GM19467 (cell line): Measurements from ENCODE around the gene TMEM108.

ENCODE experiments used
- ATAC-seq: cut with Tn5 transposase; IDR thresholded peaks from one replicate; pipeline ENCODE4 v1.9.1; 2021; ENCODE audit warnings: mild to moderate bottlenecking, moderate library complexity; ENCODE audit not compliant: unreplicated experiment

TMEM108 gene

DNA sequence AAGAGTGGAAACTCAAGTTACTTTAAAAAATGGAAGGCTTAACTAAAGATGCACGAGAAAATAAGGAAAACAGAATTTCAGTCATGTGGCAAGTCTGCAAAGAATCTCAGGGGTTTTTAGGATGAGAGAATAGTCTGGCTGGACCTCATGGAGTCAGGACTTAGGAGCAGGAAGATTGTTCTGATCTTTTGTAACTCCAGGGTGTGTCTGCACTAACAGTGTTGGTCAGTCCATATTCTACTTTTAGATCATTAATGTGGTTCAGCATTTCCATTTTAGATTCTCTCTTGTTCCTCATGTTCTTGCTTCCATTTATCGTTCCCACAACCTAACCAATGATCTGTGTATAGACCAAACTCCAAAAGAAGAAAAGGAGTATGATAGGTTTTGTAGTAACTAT, 15.3 kb downstream of the TMEM108 start:
- ATAC-seq, result no peak

DNA sequence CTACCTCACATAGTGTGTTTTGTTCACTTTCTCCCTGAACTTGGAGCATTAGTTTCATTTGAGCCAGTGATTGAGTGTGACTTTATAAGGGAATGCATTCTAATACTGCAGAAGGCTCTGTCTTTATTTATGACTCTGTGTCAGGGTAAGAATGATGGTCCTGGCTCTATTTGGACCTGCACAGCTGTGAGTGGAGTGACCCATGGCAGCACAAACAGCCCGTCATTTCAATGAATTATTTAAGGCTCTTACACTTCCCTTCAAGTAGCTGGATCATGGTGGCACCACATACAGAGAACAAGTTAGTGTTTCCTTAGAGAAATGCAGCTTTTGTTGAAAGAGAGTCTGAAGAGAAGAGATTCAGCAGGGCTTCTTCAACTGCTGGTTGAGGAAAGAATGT, 16.4 kb downstream of the TMEM108 start:
- no peak for ATAC-seq

DNA sequence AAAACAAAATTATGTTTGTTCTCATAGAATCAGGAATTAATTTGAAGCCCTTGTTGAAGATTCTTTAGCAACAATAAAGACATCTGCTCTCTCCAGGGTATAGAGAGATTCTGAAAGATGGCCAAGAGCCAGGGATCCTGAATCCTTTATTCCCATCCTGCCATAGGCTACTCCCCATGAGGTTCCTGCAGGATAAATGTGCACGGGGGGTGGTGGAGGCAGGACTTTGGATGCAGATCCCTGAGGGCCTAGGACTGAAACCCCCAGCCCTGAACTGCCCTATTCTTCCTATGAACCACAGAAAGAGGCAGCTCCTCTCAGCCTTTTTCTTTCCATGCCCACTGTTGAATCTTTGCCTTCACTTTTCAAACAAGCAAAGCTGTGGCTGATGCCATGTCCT, 17.1 kb downstream of the TMEM108 start:
- ATAC-seq, result no peak

DNA sequence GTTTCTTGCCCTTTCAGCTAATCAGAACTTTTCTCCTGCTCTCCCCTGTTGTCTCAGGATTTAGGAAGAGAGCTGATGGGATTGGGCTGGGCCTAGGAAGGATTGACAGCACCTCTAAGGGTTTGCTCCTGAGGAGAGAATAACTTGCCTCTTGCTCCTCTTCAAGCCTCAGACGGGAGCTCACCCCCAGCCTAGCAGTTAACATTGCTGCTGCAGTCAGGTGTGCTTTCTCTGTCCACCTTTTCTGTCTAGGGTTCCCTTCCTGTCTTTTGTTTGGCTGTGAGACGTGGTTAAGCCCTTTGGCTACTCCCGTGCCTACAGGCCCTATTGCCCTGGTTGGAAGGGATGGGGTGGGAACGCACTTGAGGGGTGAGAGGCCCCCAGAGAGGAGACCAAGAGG, 20.1 kb downstream of the TMEM108 start:
- ATAC-seq, result no peak

DNA sequence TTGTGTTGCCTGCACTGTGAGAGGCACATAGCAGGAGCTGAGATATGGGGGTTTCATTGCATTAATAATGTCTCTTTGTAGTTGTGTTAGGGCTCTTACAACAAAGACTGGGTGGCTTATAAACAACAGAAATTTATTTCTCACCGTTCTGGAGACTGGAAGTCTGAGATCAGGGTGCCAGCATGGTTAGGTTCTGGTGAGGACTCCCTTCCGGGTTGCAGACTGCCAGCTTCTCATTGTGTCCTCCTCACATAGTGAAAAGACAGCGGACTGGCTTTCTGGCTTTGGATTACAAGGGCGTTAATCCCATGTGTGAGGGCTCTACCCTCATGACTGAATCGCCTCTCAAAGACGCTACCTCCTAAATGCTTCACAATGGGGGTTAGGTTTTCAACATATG, 20.6 kb downstream of the TMEM108 start:
- no peak for ATAC-seq

DNA sequence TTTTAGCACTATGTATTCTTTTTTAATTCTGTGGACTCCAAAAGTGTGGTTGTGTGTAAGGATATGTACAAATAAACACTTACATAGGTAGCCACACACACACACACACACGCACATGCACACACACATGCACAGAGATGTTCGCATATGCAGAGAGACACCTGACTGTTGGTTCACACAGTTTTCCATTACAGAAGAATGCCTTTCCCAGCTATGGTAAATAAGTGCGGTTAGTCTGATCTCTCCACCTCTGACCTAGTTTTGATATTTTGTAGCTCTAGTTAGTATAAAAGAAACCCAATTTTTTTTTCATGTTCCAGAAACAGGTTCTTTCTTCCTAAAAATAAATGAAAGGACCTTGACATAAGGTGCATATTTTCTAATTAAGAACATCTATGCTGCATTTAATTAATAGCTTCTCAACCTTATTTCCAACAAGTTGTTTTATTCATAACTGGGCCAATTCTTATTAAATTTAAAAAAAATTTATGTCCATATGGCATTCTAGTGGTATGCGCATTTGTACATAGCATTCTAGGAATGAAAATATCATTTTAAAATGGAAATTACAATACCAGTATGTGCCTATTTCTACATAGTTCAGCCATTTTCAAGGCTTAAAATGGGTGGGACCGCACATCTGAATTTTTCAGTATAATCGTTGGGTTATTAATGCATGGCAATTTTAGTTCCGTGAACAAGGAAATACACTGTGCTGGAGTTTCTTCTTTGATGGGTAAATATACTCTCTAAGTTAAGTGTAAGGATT, 27.2 kb downstream of the TMEM108 start:
- ATAC-seq, result no peak

DNA sequence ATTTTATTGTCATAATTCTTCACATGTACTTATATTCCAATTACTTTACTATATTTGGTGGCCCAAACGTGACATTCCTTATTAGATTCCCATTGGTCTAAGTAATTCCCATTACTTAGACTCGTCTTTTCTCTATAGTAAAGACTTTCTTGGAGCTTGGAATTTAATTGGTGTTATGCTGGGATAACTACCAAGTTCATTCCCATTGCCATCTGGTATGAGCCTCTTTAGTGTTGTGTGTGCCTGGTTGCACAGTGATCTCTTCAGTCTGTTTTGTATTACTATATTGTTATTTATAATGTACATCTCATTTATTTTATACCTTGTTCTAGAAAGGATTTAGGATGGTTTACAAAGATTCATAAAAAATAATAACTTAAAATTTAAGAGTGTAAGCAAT, 27.8 kb downstream of the TMEM108 start:
- no peak for ATAC-seq

DNA sequence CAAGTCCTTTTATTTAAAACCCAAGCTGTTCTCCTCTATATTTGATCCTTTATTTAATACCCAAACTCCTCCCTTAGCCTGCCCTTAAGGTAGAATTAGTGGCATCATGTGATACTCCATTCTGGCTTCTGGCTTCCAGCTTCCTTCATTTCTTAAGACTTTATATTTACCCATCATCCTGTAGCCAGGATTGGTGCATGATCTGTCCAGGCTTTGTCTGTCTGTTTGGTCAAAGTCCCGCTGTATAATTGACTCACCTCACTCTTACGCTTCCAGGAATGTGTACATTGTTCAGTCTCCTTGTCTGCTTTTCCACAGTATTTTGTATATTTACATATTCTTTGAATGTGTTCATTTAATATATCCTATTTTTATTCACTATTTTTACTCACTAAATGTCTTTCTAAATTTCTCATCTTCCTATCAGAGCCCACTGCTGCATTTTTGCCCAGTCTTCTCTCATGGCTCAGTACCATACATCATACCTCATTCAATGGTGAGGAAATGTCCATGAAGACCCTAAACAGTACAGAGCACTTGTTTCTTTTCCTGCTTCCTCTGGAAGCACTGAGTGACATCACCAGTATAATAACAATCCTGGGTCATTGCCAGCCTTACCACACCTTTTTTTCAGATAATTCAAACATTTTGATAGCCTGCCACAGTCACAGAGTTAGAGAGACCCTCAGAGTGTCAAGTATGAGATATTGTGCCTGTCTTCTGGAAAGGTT, 31.5 kb downstream of the TMEM108 start:
- ATAC-seq, result no peak

DNA sequence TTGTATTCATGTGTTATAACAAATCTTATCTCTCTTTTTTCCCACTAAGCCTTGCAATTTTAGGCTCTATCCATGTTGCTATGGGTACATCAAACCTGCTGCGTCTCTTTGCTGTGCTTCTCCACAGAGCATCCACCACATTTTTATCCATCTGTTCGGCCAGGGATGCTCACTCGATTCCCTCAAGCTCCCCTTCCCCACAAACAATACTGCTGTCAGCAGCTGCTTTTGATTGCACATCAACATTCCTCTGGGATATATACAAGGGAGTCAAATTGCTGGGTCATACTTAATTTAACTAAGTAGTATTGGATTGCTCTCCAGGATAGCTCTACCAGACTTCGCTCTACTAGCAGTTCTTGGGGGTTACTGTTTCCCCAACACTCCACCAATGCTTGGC, 36.8 kb downstream of the TMEM108 start:
- no peak for ATAC-seq

DNA sequence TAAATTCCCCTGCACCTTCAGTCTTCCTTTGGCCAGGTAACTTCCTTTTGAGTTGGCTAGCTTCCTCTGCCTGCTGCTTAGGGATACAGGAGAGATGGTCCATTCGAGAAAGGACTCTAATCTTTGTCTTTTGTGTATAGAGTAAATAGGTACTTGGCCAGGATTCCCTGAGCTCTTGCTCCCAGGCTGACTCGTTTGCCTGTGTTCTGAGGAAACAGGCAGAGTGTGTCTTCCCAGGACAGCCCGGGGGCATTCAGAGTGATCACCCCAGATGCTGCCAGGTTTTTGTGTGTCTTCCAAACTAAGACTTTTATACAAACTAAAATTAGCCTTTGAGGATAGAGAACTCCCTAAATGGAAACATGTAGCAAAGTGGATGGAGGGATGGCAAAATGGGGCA, 39.5 kb downstream of the TMEM108 start:
- no peak for ATAC-seq

DNA sequence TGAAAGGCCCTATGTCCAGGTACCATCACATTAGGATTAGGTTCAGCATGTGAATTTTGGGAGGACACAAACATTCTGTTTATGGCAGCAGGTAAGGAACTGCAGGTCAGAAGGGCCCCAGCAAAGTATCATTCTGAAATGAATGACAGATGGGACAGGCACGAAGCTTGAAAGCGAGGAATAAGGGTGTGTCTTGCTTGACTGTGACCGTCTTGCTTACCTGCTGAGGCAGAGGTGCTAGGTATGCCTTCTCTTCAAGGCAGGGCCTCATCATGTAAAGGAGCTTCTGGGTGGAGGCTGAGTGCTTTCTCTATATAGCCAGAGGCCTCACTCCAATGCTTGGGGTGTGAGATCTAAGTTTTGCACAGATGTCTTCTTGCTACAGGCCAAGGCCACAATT, 41.4 kb downstream of the TMEM108 start:
- no peak for ATAC-seq

DNA sequence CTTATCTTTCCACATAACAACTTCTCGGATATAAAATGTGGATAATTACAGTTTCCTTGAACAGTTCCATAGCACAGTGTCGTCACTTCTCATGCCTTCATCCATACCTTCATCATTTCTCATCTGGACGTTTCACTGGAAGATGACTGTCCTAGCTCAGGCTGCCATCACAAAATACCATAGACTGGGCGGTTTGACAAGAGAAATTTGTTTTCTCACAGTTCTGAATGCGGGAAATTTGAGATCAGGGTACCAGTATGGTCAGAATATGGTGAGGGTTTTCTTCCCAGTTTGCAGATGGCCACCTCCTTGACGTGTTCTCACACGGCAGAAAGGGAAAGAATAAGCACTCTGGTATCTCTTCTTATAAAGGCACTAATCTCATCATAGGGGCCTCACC, 42.8 kb downstream of the TMEM108 start:
- ATAC-seq, result no peak

DNA sequence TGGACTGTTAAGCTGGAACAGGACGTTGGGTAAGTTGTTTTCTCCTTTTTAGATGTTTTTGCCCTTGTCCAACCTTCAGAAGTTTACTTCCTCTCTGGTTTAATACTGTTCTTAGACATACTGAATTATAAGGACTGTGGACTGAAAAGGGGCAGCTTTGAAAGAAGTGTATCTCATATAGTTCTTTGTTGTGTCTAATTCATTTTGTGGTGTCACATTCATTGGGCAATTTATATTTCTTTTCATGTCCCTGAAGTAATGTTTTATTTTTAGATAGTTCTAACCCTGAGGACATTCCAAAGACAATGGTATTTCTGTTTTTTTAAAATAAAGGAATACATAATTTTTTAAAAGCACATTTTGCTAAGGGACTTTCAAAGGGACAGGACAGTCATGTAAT, 45.2 kb downstream of the TMEM108 start:
- no peak for ATAC-seq

DNA sequence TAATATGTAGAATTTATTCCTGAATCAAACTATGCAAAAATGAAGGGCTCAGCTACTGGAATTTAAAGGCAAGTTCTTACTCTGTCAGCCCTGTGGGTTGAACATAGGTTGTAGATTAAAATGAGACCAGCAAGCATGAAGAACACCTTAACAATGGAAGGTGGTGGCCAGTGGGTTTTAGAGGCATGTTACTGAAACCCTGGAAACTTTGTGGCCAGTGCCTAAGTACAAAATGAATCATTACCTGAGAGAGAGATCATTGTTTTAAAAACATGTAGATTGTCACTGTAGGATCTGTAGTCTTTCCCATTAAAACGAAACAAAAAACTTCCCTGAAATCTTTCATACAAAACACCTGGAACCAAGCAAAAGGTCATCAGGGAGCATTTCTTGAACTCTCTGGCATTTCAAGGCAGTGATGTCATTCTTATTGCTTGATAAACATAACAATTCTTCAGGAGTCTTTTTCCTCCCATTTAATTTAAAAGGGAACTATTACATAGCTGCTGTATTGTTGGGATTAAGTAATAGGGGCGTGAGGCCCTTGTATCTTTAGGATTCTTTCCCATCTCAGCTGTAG, 51.8 kb downstream of the TMEM108 start:
- ATAC-seq, result no peak

DNA sequence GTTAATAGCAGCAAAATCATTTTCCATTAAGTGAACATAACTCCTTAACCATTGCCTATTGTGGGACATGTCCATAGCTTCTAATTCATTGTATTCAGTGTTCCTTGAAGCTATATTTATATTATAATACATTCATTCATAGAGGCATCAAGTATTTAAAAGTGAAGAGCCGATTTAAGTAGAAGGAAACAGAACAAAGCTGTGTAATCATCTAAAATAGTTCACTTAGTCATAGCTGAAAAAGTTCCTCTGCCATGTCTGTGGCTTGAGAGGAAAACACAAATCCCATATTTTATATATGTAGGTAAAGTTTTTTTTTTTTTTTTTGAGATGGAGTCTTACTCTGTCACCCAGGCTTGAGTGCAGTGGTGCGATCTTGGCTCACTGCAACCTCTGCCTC, 54.5 kb downstream of the TMEM108 start:
- ATAC-seq, result no peak

DNA sequence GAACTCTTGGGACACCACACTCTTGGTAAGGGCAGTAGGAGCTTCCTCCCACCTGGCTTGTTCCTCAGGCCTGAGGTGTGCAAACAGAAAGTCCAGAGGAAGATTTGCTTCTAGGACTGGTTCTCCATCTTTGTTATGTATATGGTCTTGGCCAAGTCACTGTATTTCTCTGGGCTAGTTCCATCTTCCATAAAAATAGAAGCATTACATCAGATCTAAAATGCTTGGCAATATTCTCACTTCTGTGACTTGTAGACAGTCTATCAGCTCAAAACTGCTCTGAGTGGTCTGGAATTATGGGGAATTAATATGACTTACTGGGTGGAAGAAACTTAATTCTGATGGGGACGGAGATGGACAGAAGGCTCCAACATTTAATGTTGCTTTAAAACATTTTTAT, 55.2 kb downstream of the TMEM108 start:
- no peak for ATAC-seq

DNA sequence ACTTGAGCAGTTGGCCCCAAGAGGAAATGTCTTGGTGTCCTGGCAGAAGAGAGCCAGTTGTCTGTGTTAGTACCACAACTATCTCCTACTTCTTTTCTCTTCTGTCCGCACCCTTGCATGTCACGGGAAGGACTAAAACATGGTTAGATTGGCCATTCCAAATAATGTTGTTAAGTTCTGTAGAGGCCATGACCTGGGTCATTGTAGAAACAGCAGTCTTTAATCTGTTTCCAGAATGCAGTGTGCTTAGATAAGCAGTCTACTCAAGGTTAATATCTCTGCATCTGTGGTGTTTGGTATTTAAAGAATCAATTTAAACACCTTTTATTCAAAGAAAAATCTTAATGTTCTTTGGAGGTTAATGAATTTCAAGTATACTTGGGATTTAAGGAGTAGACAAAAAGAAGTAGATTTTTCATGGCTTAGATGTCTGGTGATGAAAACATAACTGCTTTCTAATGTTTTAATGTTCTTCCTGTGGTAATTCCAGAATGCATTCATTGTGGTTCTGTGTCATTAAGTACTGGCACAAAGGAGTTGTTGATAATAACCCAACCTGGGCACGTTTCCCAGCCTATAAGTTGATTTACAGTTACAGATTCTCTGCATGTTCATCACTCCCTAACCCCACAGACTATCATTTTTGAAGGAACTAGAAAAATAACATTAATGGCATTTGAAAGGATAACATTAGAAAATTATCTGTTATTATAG, 58.9 kb downstream of the TMEM108 start:
- no peak for ATAC-seq

DNA sequence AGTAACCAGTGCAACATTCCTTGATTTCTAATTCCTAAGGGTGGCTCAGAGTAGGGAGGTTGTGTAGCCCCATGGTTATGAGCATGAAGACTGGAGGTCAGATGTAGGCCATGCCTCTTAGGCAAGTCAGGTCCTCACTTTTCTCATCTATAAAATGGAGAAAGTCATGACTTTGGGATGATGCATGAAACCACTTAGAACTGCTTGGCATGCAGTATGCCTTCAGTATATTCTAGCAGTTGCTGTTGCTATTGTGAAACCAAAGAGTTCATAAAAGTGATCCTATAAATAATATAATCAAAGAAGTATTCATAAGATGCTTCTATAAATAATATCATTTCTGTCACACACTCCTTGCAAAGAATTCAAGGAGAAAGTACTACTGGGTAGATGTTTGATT, 65.5 kb downstream of the TMEM108 start:
- ATAC-seq, result no peak

DNA sequence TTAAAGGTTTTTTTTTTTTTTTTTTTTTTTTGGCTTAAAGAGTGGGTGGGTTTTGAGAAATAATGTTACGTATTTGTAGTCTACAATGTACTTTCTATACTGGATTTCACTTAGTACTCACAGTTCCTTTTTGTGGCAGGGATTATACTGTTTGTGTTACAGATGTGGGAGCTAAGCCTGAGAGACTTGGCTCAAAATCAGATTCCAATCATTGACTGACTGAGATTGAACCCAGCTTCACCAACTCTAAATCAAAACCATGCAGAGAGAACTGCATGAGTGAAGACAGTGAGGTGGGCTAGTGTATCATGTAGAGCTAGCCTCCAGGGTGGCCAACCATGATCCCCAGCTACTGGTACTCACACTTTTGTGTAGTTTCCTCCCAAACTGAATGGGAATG, 68.0 kb downstream of the TMEM108 start:
- ATAC-seq, result no peak

DNA sequence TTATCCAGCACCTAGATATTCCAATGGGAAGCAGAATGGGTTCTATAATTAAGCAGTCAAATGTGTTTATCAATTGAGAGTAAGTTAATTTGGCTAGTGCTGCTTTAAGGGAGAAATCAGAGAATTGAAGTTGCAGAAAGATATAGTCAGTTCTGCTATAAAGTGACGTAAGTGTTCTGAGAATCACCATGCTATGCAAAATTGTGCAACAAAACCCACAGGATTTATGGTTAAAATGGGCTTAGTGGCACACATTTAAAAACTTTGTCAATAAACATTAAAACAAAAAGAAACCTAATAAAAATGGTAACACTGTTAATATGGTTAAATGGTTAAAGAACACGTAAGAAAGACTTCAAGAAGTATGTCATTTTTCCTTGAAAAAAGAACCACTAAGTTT, 74.5 kb downstream of the TMEM108 start:
- ATAC-seq, result no peak

DNA sequence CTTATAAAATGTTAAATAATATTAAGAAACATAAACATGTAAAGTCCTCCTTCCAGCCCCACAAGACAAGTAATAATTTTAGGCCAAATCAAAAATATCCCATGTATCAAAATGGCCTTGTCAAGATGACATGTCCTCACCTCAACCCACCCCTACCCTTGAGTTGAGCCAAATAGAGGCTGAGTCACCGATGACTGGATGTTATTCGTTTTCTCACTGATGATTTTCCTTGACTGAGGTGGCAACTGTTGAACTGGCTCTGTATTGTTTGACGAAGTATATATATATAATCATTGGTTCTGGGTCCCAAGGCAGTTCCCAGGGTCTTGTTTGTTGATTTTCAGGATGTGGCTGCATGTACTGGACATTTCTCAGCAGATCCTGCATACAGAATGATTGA, 75.3 kb downstream of the TMEM108 start:
- ATAC-seq, result no peak
